Nephron (organoid): ENCODE results near the gene RNF111.

Experiments used
- H3K27ac Mint-ChIP-seq, 3 experiments: 2 replicates each; pipeline ENCODE4 v1.8.0; 2020; ENCODE audit warnings: mixed read lengths in 3 of 3, mild to moderate bottlenecking in 2 of 3, moderate library complexity in 1 of 3
- H3K27me3 Mint-ChIP-seq: 2 replicates; pipeline ENCODE4 v1.8.0; 2021; ENCODE audit warnings: low read depth, mild to moderate bottlenecking, moderate library complexity, mixed read lengths
- H3K36me3 Mint-ChIP-seq: 2 replicates; pipeline ENCODE4 v1.8.0; 2020; ENCODE audit warnings: low read depth, mixed read lengths
- H3K4me1 Mint-ChIP-seq: 2 replicates; pipeline ENCODE4 v1.8.0; 2020; ENCODE audit warnings: mixed read lengths
- H3K4me3 Mint-ChIP-seq, 3 experiments: 2 replicates each; pipeline ENCODE4 v1.8.0; 2020; ENCODE audit warnings: mild to moderate bottlenecking in 3 of 3, mixed read lengths in 3 of 3, moderate library complexity in 2 of 3
- H3K9me3 Mint-ChIP-seq: 2 replicates; pipeline ENCODE4 v1.8.0; 2020; ENCODE audit warnings: mixed read lengths
- CTCF ChIP-seq, 3 experiments: fragments of 200-600 bp; sonication (generic); IDR thresholded peaks; one replicate each; pipeline ENCODE4 v1.5.0; 2021; ENCODE audit warnings: antibody characterized with exemption in 3 of 3; ENCODE audit not compliant: unreplicated experiment in 3 of 3

RNF111 gene

GRCh38 chr15:58987491-58988005 lies at the start of gene RNF111:
TSS of gene RNF111 (plus strand) at chr15:58987663. CDS start at chr15:59030823, 43,160 bp downstream.
- Mint-ChIP-seq H3K27me3 (peaks cover 17% of the 10 kb centered on the region), H3K4me1 (peaks cover 23% of the 10 kb centered on the region), H3K36me3 (peaks cover 20% of the 10 kb centered on the region), H3K4me3 (peak within 1 kb of the TSS; percentile 96 to 98 (median 96)), H3K27ac (peak within 1 kb of the TSS; percentile 94 to 99 (median 99)), H3K9me3 (no peaks in the 10 kb centered on the region)
- TF ChIP-seq CTCF (IDR thresholded peaks at IDR 0.05; ENCODE audit: unreplicated experiment in 3 of 3), result no peak

GRCh38 chr15:58947179-58947578 lies 40.3 kb upstream of the RNF111 start:
- Mint-ChIP-seq H3K9me3 (no peaks in the 10 kb centered on the region), H3K27me3 (no peaks in the 10 kb centered on the region), H3K4me3 (no peak overlapping the region), H3K36me3 (no peaks in the 10 kb centered on the region), H3K4me1 (peaks cover 9% of the 10 kb centered on the region), H3K27ac (no peak overlapping the region)
- TF ChIP-seq CTCF (IDR thresholded peaks at IDR 0.05; ENCODE audit: unreplicated experiment in 3 of 3), result no peak

GRCh38 chr15:58951388-58952007 lies 36.0 kb upstream of the RNF111 start:
- H3K36me3 Mint-ChIP-seq, result no peaks in the 10 kb centered on the region
- H3K9me3 Mint-ChIP-seq, result no peaks in the 10 kb centered on the region
- peaks cover 4% of the 10 kb centered on the region for H3K27me3 Mint-ChIP-seq
- TF ChIP-seq CTCF (IDR thresholded peaks at IDR 0.05; ENCODE audit: unreplicated experiment in 3 of 3), result no peak
- H3K4me1 Mint-ChIP-seq, result peaks cover 13% of the 10 kb centered on the region
- peak overlapping the region in 1 of 3 experiments; percentile 53 for H3K27ac Mint-ChIP-seq
- no peak overlapping the region for H3K4me3 Mint-ChIP-seq

- H3K27ac Mint-ChIP-seq, result no peak overlapping the region
- H3K4me1 Mint-ChIP-seq, result peaks cover 13% of the 10 kb centered on the region
- no peak overlapping the region for H3K4me3 Mint-ChIP-seq
- H3K9me3 Mint-ChIP-seq, result no peaks in the 10 kb centered on the region
- no peak for TF ChIP-seq CTCF (IDR thresholded peaks at IDR 0.05; ENCODE audit: unreplicated experiment in 3 of 3)
- H3K27me3 Mint-ChIP-seq, result peaks cover 4% of the 10 kb centered on the region
- no peaks in the 10 kb centered on the region for H3K36me3 Mint-ChIP-seq
These were observed 34.7 kb upstream of the RNF111 start for GRCh38 chr15:58952751-58953150.

GRCh38 chr15:58957101-58957973 lies 30.1 kb upstream of the RNF111 start:
- no peaks in the 10 kb centered on the region for H3K9me3 Mint-ChIP-seq
- H3K4me1 Mint-ChIP-seq, result peaks cover 3% of the 10 kb centered on the region
- peaks cover 4% of the 10 kb centered on the region for H3K27me3 Mint-ChIP-seq
- H3K27ac Mint-ChIP-seq, result no peak overlapping the region
- no peak overlapping the region for H3K4me3 Mint-ChIP-seq
- TF ChIP-seq CTCF (IDR thresholded peaks at IDR 0.05; ENCODE audit: unreplicated experiment in 3 of 3), result peak; percentile 57 to 67 (median 62)
- H3K36me3 Mint-ChIP-seq, result no peaks in the 10 kb centered on the region
